Activated CD4-positive, alpha-beta T cell treated with anti-CD3 and anti-CD28 coated beads, Interleukin-10, Interleukin-2, amounts not matched to agents 100 ng/mL and 50 ng/mL, durations not matched to agents 16 hours and 8 hours (primary cell): ENCODE measurements around the gene FOXD4L4.
"Not testable (repeated sequence)": the region's sequence is repeated elsewhere in the genome, so short reads cannot be mapped to it uniquely, and the experiment has no call there.

ENCODE experiments used
- DNase-seq: peaks from one replicate; pipeline ENCODE4 v3.0.0-alpha.2; 2020

FOXD4L4 gene

GRCh38 chr9:65737096-65737564 lies at the start of gene FOXD4L4:
Gene FOXD4L4, plus strand, starts transcription at chr9:65737146. Its CDS starts 0 bp downstream, at chr9:65737146.
- DNase-seq = not testable (repeated sequence)

- not testable (repeated sequence) for DNase-seq
Observed at GRCh38 chr9:65703550-65703949, 33.4 kb upstream of the FOXD4L4 start.

GRCh38 chr9:65714445-65714844 lies 22.5 kb upstream of the FOXD4L4 start:
- DNase-seq = not testable (repeated sequence)

GRCh38 chr9:65738133-65738532 lies 1.2 kb downstream of the FOXD4L4 start:
- DNase-seq = not testable (repeated sequence)
